GM12872 (cell line): ENCODE measurements around the gene PDZD8.

ENCODE experiments used
- TF ChIP-seq, protein P1 (sequence below): IDR thresholded peaks from 3 replicates; pipeline ENCODE4 v1.5.1; 2011; ENCODE audit warnings: low read depth, mild to moderate bottlenecking, low read length, moderate library complexity; ENCODE audit not compliant: insufficient read depth

Gene PDZD8

DNA sequence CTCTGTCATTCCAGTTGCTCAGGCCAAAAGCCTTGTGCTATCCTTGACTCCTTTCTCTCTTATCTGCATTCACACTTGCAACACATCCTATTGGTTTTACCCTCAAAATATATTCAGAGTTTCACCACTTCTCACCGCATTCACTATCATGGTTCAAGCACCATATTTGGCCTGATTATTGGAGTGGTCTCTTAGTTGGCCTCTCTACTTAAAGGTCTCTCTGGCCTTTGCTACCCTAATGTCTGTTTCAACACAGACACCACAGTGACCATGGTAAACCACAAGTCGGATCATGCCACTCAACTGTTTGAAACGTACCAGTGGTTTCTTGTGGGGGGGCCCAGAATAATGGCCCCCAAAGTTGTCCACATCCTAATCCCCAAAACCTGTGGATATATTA lies 15.2 kb upstream of the PDZD8 start:
- TF ChIP-seq, protein P1, sequence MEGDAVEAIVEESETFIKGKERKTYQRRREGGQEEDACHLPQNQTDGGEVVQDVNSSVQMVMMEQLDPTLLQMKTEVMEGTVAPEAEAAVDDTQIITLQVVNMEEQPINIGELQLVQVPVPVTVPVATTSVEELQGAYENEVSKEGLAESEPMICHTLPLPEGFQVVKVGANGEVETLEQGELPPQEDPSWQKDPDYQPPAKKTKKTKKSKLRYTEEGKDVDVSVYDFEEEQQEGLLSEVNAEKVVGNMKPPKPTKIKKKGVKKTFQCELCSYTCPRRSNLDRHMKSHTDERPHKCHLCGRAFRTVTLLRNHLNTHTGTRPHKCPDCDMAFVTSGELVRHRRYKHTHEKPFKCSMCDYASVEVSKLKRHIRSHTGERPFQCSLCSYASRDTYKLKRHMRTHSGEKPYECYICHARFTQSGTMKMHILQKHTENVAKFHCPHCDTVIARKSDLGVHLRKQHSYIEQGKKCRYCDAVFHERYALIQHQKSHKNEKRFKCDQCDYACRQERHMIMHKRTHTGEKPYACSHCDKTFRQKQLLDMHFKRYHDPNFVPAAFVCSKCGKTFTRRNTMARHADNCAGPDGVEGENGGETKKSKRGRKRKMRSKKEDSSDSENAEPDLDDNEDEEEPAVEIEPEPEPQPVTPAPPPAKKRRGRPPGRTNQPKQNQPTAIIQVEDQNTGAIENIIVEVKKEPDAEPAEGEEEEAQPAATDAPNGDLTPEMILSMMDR = no peak

GRCh38 chr10:117386805-117387204 lies 11.6 kb upstream of the PDZD8 start:
- TF ChIP-seq, protein P1 = no peak

GRCh38 chr10:117382861-117383260 lies 7.6 kb upstream of the PDZD8 start:
- TF ChIP-seq, protein P1 = no peak

DNA sequence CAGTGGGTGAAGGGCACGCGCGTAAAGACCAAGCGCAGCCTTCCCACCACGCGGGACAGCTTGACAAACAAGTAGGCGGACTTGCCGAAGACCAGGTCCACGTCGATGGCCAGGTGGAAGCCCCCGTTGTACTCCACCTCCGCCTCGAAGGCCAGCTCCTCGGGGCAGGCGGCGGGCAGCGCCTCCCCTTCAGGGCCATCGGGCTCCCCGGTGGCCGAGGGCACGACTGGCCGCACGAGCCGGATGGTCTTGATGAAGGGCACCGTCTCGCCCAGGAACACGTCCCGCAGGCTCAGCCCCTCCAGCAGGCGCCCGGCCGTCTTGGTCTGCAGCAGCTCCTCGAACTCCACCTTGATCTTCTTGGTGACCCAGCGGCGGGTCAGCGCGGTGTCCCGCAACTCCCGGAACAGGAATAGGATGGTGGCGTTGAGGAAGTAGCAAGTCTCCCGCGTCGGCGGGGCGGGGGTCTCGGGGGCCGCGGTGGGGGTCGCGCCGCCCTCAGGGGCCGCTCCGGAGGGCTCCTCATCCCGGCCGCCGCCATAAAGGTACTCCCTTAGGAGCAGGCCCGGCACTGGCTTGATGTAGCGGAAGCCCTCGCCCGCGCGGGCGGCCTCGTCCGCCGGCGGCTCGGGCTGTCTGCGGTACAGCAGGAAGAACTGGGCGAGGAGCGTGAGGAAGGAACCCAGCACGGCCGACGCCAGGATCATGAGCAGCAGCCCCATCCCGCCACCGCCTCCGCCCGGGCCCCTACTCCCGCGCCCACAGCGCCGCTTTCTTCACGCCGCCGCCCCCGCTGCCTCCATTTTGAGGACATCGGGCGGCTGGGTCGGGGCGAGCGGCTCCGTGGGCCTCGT lies 507 bp downstream of the PDZD8 start:
- TF ChIP-seq, protein P1 = no peak

GRCh38 chr10:117373823-117374505 lies 1.3 kb downstream of the PDZD8 start:
- TF ChIP-seq, protein P1 = no peak

- TF ChIP-seq, protein P1 = no peak
Observed at GRCh38 chr10:117370205-117370604, 5.0 kb downstream of the PDZD8 start.

- TF ChIP-seq, protein P1 = no peak
Observed at GRCh38 chr10:117367718-117368117, 7.5 kb downstream of the PDZD8 start.
